Smooth muscle cell of bladder (primary cell): ENCODE results near the gene C8B. TPM values are rescaled to one million over a fixed set of nuclear protein-coding genes. Genes with fewer than 3 reads are reported as not detected.

Experiments
- total RNA-seq: library from RNA; depleted of rRNA; stranded (reverse); fragments of >200 nt; gene quantifications from 2 replicates; pipeline ENCODE4 v1.2.3, GENCODE V29; 2014

Gene C8B
- total RNA-seq: not detected in 2 replicates

GRCh38 chr1:56965916-56966697 is at the start of gene C8B:
Gene C8B (minus strand): TSS chr1:56966015. CDS start chr1:56965948, 67 bp downstream.

Other genes with a start within 250 kb of the C8B start
- under 0.01 TPM in 1 of 2 replicates, not detected in the other for gene FYB2, start 146.6 kb downstream of the C8B start, total RNA-seq
- gene C8A, start 111.2 kb downstream of the C8B start, total RNA-seq: not detected in 2 replicates